ENCODE data around the gene PAQR5. TPM values are rescaled to one million over a fixed set of nuclear protein-coding genes. Genes with fewer than 3 reads are reported as not detected.

The PAQR5 gene
- total and polyA plus RNA-seq, 2 donors (not counting 3 experiments of a cell fraction or from before 2014, with no cell fraction given): 0.08 to 0.09 TPM

DNA sequence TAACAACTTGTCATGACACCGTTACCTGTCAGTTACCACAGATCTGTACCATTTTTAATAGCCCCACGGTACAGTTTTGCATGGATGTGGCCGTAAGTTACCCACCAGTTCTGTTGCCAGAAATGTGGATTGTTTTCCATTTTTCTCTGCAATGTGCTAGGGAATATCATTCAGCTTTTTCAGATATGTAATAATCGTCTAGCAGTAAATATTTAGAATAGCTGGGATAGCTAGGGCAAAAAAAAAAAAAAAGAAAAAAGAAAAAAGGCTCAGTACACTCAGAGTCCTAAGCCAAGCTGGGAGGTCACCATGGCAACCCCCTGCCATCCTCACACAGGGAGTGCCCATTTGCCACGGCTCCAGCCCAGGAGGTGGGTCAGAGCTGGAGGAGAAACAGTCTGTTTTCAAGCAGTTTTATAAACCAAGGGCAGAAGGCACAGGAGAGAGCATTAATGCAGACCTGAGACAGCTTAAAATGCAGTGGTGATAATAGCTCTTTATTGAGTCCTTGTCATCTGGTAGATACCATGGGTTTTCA, 25.2 kb downstream of the PAQR5 start:
- Histone ChIP-seq H3K27me3 (ENCODE audit: control insufficient read depth in 2 of 2, insufficient read depth in 2 of 2, low read length in 2 of 2) (peaks cover 0 to 4% of the 10 kb centered on the region in 2 experiments), H3K36me3 (ENCODE audit: control insufficient read depth in 2 of 2, extremely low read depth in 1 of 2, insufficient read depth in 2 of 2, low read length in 2 of 2) (no peaks in the 10 kb centered on the region), H3K4me2 (ENCODE audit: insufficient read depth, low read length) (no peak overlapping the region), H3K79me2 (ENCODE audit: control insufficient read depth, insufficient read depth, low read length) (no peaks in the 10 kb centered on the region), H3K4me3 (replicated peaks in 1 of 3; ENCODE audit: insufficient read depth in 1 of 3, low read depth in 1 of 3, low read length in 3 of 3) (no peak overlapping the region), H3K4me1 (ENCODE audit: control insufficient read depth, extremely low read depth, insufficient read depth, low read length) (no peaks in the 10 kb centered on the region), H2AFZ (ENCODE audit: low read depth, low read length) (no peak overlapping the region), H3K9me1 (replicated peaks; ENCODE audit: control insufficient read depth, extremely low read depth, insufficient read depth, low read length) (no peaks in the 10 kb centered on the region), H3K9me3 (replicated peaks; ENCODE audit: control insufficient read depth, insufficient read depth, low read length) (no peaks in the 10 kb centered on the region), H4K20me1 (replicated peaks; ENCODE audit: control insufficient read depth, extremely low read depth, insufficient read depth, low read length) (no peaks in the 10 kb centered on the region), H3K27ac (ENCODE audit: insufficient read depth, low read depth, low read length) (no peak overlapping the region), H3K9ac (replicated peaks; ENCODE audit: extremely low read depth, insufficient read depth, low read length) (no peak overlapping the region)
- ChIA-PET CTCF (interaction anchor here (0.7 to 1.3 kb wide), 4 partner anchors 14 to 55 kb away, joined by 3 to 4 read pairs (median 4); no protein-coding TSS in a partner anchor), POLR2A (interaction anchor here (0.6 kb wide), 1 partner anchor 290 kb away, joined by 3 read pairs; no protein-coding TSS in a partner anchor)
- intact Hi-C loops (cut with micrococcal nuclease) (no loop called here), dilution Hi-C loops (cut with MboI; ENCODE audit: extremely low pct_ligation_motif_present, low sequenced_read_pairs) (no loop called here)
- TF ChIP-seq JUN (IDR thresholded peaks at IDR 0.05; ENCODE audit: borderline replicate concordance, insufficient read depth, insufficient read length, low read depth) (no peak), POLR2AphosphoS5 (IDR thresholded peaks at IDR 0.05; ENCODE audit: insufficient read depth, low read depth, low read length) (no peak), FOS (IDR thresholded peaks at IDR 0.05; ENCODE audit: borderline replicate concordance, insufficient read depth, low read length) (no peak)
- TF ChIP-seq, protein P1, sequence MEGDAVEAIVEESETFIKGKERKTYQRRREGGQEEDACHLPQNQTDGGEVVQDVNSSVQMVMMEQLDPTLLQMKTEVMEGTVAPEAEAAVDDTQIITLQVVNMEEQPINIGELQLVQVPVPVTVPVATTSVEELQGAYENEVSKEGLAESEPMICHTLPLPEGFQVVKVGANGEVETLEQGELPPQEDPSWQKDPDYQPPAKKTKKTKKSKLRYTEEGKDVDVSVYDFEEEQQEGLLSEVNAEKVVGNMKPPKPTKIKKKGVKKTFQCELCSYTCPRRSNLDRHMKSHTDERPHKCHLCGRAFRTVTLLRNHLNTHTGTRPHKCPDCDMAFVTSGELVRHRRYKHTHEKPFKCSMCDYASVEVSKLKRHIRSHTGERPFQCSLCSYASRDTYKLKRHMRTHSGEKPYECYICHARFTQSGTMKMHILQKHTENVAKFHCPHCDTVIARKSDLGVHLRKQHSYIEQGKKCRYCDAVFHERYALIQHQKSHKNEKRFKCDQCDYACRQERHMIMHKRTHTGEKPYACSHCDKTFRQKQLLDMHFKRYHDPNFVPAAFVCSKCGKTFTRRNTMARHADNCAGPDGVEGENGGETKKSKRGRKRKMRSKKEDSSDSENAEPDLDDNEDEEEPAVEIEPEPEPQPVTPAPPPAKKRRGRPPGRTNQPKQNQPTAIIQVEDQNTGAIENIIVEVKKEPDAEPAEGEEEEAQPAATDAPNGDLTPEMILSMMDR (IDR thresholded peaks at IDR 0.05; ENCODE audit: extremely low read depth in 1 of 2, insufficient read depth in 1 of 2, low read depth in 1 of 2, low read length in 2 of 2): no peak
- TF ChIP-seq, protein P2, sequence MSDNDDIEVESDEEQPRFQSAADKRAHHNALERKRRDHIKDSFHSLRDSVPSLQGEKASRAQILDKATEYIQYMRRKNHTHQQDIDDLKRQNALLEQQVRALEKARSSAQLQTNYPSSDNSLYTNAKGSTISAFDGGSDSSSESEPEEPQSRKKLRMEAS (IDR thresholded peaks at IDR 0.05; ENCODE audit: insufficient read depth, insufficient read length): no peak
- DNase-seq (ENCODE audit: low read depth, low spot score) (no peak), FAIRE-seq (no peak)
- no TSS peak for BruUV-seq (replicated peaks)

Measured in endothelial cell of umbilical vein (primary cell).